NCI-H187 treated with DMSO at 0.1 percent for 48 hours (cell line): Measurements from ENCODE around the gene RPS16.

Source experiments
- DNase-seq: peaks from one replicate; lab custom pipeline; 2025; lab: John Stamatoyannopoulos, UW

RPS16 gene

GRCh38 chr19:39422020-39422419 is 13.7 kb downstream of the RPS16 start:
- DNase-seq, result no peak

- DNase-seq, result no peak
These were observed 15.0 kb downstream of the RPS16 start for GRCh38 chr19:39420769-39421168.

- no peak for DNase-seq
These were observed 16.7 kb downstream of the RPS16 start for GRCh38 chr19:39419003-39419402.

GRCh38 chr19:39417463-39418181 is 18.1 kb downstream of the RPS16 start:
- no peak for DNase-seq

GRCh38 chr19:39416152-39417120 is 19.3 kb downstream of the RPS16 start:
- no peak for DNase-seq

- no peak for DNase-seq
These were observed 20.4 kb downstream of the RPS16 start for GRCh38 chr19:39415111-39416046.

- no peak for DNase-seq
These were observed 21.7 kb downstream of the RPS16 start for GRCh38 chr19:39413911-39414608.

GRCh38 chr19:39413272-39413910 is 22.4 kb downstream of the RPS16 start:
- no peak for DNase-seq

GRCh38 chr19:39412867-39413271 is 22.9 kb downstream of the RPS16 start:
- no peak for DNase-seq

GRCh38 chr19:39412100-39412866 is 23.5 kb downstream of the RPS16 start, which contains the start of gene PLEKHG2:
Gene PLEKHG2 (plus strand): TSS chr19:39412669. CDS start chr19:39414087, 1,418 bp downstream.
- DNase-seq, result peak; percentile 90

- DNase-seq, result peak; percentile 76
These were observed 24.0 kb downstream of the RPS16 start for GRCh38 chr19:39411832-39412099.

GRCh38 chr19:39411081-39411831 is 24.5 kb downstream of the RPS16 start:
- DNase-seq, result no peak

- no peak for DNase-seq
These were observed 25.0 kb downstream of the RPS16 start for GRCh38 chr19:39410831-39411080.

GRCh38 chr19:39410017-39410830 is 25.5 kb downstream of the RPS16 start:
- DNase-seq, result no peak

GRCh38 chr19:39409208-39410016 is 26.3 kb downstream of the RPS16 start:
- peak; percentile 78 for DNase-seq

GRCh38 chr19:39408392-39409207 is 27.1 kb downstream of the RPS16 start:
- DNase-seq, result no peak
